Activated CD8-positive, alpha-beta memory T cell treated with anti-CD3 and anti-CD28 coated beads, Interleukin-2, amount 10 ng/mL, durations not matched to agents 7 days and 5 days (primary cell): ENCODE measurements around the gene HSD17B11. TPM values are rescaled to one million over a fixed set of nuclear protein-coding genes. Genes with fewer than 3 reads are reported as not detected.
"Not testable (repeated sequence)": the region's sequence is repeated elsewhere in the genome, so short reads cannot be mapped to it uniquely, and the experiment has no call there.

ENCODE experiments used
- ATAC-seq: fragments of 150-1000 bp; cut with Tn5 transposase; one replicate; pipeline ENCODE4 v1.10.0; 2021; ENCODE audit warnings: moderate library complexity
- CTCF ChIA-PET: fragments of 350-600 bp; sonication (Branson Sonifier 250); formaldehyde crosslinking; loops from one replicate; lab custom pipeline; 2021; ENCODE audit warnings: antibody characterized with exemption; lab: Charles Lee
- DNase-seq: peaks from one replicate; pipeline ENCODE4 v3.0.0-alpha.2; 2020
- H3K27ac Mint-ChIP-seq: one replicate; pipeline ENCODE4 v1.8.0; 2021; ENCODE audit warnings: mild to moderate bottlenecking, mixed read lengths
- H3K27me3 Mint-ChIP-seq: one replicate; pipeline ENCODE4 v1.8.0; 2021; ENCODE audit warnings: mixed read lengths
- H3K36me3 Mint-ChIP-seq: one replicate; pipeline ENCODE4 v1.8.0; 2021; ENCODE audit warnings: mild to moderate bottlenecking, mixed read lengths
- H3K4me1 Mint-ChIP-seq: one replicate; pipeline ENCODE4 v1.8.0; 2021; ENCODE audit warnings: mixed read lengths
- H3K4me3 Mint-ChIP-seq: one replicate; pipeline ENCODE4 v1.8.0; 2021; ENCODE audit warnings: mild to moderate bottlenecking, moderate library complexity, mixed read lengths
- H3K9me3 Mint-ChIP-seq: one replicate; pipeline ENCODE4 v1.8.0; 2022; ENCODE audit warnings: low read depth, mixed read lengths
- microRNA-seq: library from miRNA; unstranded; fragments of <30 nt; microRNA quantifications from one replicate; pipeline ENCODE4 v1.2.0, GENCODE V29; 2022
- total RNA-seq, 2 experiments: library from RNA; stranded (reverse); gene quantifications; one replicate each; pipeline ENCODE4 v1.2.3, GENCODE V29; 2021

The HSD17B11 gene
- total RNA-seq, 2 experiments from 2014 or later: 30.0 to 31.9 TPM

DNA sequence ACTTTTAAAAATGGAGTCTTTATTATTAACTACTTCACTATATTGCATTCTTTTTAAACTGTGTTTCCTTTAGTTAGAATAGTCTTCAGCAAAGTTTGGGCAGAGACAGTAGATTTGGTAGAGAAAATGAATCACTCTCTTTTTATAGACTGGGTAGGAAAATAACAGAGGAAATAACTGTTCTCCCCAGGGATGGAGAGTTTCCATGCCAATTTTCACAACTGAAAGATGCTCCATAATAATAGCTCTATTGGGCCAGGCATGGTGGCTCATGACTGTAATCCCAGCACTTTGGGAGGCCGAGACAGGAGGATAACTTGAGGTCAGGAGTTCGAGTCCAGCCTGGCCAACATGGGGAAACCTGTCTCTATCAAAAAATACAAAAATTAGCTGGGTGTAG lies 81.4 kb downstream of the HSD17B11 start:
- H3K27ac Mint-ChIP-seq: no peak overlapping the region
- no peaks in the 10 kb centered on the region for H3K9me3 Mint-ChIP-seq
- DNase-seq (no peak), ATAC-seq (no peak)
- peaks cover 12% of the 10 kb centered on the region for H3K4me1 Mint-ChIP-seq
- no peak overlapping the region for H3K4me3 Mint-ChIP-seq
- CTCF ChIA-PET: no interaction called here
- no peaks in the 10 kb centered on the region for H3K27me3 Mint-ChIP-seq
- H3K36me3 Mint-ChIP-seq: no peaks in the 10 kb centered on the region

DNA sequence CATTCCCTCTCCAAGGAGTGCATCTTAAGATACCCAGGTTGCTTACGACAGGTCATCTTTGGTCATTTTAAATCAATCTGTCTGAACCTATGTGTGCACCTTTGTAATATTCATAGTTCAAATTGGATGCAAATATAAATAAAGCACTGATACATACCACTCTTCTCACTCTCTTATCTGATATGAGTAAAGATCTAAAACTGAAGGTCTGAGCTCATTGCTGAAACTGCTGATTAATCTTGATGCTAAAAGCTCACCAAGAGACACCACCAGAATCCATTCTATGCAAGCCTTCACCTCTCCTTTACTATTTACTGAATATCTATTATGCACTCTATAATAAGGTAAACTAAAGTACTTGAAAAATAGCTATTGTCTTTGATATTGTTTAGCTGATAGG lies 84.9 kb downstream of the HSD17B11 start:
- CTCF ChIA-PET: interaction anchor here (1.2 kb wide), 1 partner anchor 30 kb away, joined by 3 read pairs; no protein-coding TSS in a partner anchor
- DNase-seq: no peak
- H3K27me3 Mint-ChIP-seq: no peaks in the 10 kb centered on the region
- no peaks in the 10 kb centered on the region for H3K36me3 Mint-ChIP-seq
- ATAC-seq: no peak
- H3K4me3 Mint-ChIP-seq: no peak overlapping the region
- peaks cover 10% of the 10 kb centered on the region for H3K4me1 Mint-ChIP-seq
- H3K9me3 Mint-ChIP-seq: no peaks in the 10 kb centered on the region
- H3K27ac Mint-ChIP-seq: no peak overlapping the region

DNA sequence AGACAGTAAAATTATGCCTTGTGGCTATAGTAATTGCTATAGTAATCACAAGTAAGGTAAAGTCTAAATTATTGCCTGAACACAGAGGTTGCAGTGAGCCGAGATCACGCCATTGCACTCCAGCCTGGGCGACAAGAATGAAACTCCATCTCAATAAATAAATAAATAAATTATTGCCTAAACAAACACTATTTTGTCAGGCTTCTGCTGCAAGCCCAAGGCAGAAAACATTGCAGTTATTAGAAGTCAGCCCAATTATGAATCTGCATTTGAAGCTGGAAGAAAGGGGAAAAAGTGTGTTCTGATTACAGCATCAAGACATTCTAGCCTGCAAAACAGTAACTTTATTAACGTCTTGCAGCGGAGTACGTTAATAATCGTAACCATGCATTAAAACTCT lies 85.4 kb downstream of the HSD17B11 start:
- no peaks in the 10 kb centered on the region for H3K9me3 Mint-ChIP-seq
- H3K4me3 Mint-ChIP-seq: no peak overlapping the region
- peaks cover 10% of the 10 kb centered on the region for H3K4me1 Mint-ChIP-seq
- no peak overlapping the region for H3K27ac Mint-ChIP-seq
- no peaks in the 10 kb centered on the region for H3K27me3 Mint-ChIP-seq
- CTCF ChIA-PET: interaction anchor here (1.2 kb wide), 1 partner anchor 30 kb away, joined by 3 read pairs; no protein-coding TSS in a partner anchor
- DNase-seq (no peak), ATAC-seq (no peak)
- no peaks in the 10 kb centered on the region for H3K36me3 Mint-ChIP-seq

DNA sequence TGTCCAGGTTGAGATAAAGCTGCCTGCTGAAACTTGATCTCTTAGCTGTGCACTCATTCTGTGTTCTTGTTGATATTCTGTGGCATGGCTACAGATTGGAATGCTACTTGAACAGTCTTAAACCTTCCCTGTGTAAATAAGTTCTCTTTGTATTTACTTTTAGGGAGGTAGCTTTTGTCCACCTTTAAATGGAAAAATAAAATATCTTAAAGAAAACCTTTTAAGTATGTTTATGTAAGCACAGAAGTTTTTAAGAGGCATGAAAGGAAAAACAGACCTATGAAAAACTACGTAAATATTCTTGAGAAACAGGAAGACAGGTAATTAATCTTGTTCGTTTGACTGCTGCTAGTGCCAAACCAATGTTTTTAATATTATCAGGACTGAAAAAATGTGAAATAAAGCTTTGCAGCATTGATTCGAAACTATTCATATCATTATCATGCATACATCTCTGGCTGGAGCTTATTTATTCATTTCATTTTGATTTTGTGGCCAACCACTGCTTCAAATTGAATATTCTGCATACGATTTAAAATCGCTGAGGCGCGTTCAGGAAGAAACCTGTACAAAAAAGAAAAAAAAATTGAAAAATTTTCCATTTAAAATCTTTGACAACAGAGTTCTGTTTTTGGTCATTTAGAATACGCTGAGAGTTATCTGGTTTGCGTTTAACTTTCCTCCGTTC lies 86.1 kb downstream of the HSD17B11 start:
- Mint-ChIP-seq H3K27me3 (no peaks in the 10 kb centered on the region), H3K4me3 (no peak overlapping the region), H3K36me3 (no peaks in the 10 kb centered on the region), H3K4me1 (peaks cover 10% of the 10 kb centered on the region), H3K27ac (no peak overlapping the region), H3K9me3 (no peaks in the 10 kb centered on the region)
- ATAC-seq (no peak), DNase-seq (no peak)
- CTCF ChIA-PET: interaction anchor here (0.6 to 1.2 kb wide), 2 partner anchors 31 to 45 kb away, joined by 3 read pairs; no protein-coding TSS in a partner anchor

DNA sequence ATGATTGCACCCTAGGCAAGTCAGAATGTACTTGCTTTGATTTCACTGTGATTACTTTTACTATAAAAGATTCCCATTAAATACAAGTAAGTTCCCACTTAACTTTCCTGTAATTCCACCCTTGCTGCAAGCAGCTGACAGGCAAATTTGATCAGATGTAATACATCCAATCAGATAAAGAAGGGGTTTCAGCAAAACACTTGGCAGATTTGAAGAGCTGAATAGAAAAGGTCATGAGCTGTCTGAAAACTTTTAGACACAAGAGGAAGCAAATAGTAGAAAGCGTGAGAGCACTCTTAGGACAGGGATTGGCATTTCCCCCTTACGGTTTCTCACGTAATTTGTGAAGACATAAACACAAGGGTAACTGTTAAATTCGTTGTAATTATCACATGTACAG lies 91.1 kb downstream of the HSD17B11 start:
- Mint-ChIP-seq H3K36me3 (no peaks in the 10 kb centered on the region), H3K9me3 (no peaks in the 10 kb centered on the region), H3K27ac (no peak overlapping the region), H3K4me3 (no peak overlapping the region), H3K4me1 (no peaks in the 10 kb centered on the region), H3K27me3 (peaks cover 3% of the 10 kb centered on the region)
- ATAC-seq: no peak
- CTCF ChIA-PET: no interaction called here
- DNase-seq: no peak

DNA sequence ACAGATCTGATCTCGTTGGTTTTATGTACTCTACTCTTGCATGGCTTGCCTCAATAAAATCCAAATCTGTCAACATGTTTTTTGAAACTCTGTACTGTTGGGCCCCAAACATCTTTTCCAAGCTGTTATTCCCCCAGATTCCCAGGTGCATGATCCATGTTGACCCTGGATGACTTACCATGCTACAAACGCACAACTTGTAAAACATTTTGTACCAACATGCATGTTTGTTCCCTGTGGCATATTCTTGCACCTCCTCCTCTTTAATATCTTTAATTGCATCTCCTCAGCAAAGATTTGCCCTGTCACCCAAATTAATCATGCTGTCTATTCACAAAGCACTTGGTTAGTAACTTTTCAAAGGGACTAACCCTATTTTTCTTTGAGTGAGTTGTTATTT lies 92.6 kb downstream of the HSD17B11 start:
- Mint-ChIP-seq H3K4me1 (no peaks in the 10 kb centered on the region), H3K9me3 (peaks cover 3% of the 10 kb centered on the region), H3K27me3 (peaks cover 3% of the 10 kb centered on the region), H3K36me3 (no peaks in the 10 kb centered on the region), H3K4me3 (no peak overlapping the region), H3K27ac (no peak overlapping the region)
- no peak for ATAC-seq
- DNase-seq: no peak
- CTCF ChIA-PET: no interaction called here

DNA sequence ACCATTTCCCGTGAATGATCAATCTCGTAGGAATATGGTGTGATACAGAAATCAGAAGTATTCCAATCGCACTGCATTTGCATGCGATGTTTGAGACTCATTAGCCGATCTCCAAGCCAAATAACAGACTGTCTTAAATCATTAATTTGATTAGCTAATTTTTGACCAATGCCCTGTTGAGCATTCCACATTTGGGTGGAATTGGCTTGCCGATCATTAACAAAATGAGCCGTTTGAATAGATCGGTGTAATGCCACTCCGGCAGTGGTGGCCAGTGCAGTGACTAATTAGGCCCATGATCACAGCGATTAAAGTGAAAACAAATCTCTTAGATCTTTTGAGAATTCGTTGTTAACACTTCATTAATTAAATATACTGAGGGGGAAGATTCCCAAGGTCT lies 96.1 kb downstream of the HSD17B11 start:
- H3K9me3 Mint-ChIP-seq, H3K4me3 Mint-ChIP-seq, DNase-seq, H3K4me1 Mint-ChIP-seq, CTCF ChIA-PET, H3K27ac Mint-ChIP-seq, H3K36me3 Mint-ChIP-seq, H3K27me3 Mint-ChIP-seq, ATAC-seq: not testable (repeated sequence)

DNA sequence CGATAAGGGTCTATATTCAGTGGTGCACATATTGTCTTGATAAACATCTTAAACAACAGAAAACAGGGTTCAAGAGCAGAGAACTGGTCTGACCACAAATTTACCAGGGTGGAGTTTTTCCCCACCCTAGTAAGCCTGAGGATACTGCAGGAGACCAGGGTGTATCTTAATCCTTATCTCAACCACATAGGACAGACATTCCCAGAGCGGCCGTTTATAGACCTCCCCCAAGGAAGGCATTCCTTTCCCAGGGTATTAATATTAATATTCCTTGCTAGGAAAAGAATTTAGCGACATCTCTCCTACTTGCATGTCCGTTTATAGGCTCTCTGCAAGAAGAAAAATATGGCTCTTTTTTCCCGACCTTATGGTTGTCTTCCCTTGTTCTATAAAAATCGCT lies 97.1 kb downstream of the HSD17B11 start:
- H3K27ac Mint-ChIP-seq, H3K9me3 Mint-ChIP-seq, CTCF ChIA-PET, H3K36me3 Mint-ChIP-seq, H3K27me3 Mint-ChIP-seq, ATAC-seq, DNase-seq, H3K4me1 Mint-ChIP-seq, H3K4me3 Mint-ChIP-seq: not testable (repeated sequence)

DNA sequence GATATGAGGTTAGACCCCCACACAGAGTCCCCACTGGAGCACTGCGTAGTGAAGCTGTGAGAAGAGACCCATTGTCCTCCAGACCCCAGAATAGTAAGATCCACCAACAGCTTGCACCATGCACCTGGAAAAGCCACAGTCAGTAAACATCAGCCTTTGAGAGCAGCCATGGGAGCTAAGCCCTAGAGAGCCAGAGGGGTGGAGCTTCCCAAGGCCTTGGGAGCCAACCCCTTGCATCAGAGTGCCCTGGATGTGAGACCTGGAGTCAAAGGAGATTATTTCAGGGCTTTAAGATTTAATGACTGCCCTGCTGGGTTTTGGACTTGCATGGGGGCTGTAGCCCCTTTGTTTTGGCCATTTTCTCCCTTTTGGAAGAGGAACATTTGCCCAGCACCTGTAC lies 104.0 kb downstream of the HSD17B11 start:
- CTCF ChIA-PET: no interaction called here
- Mint-ChIP-seq H3K4me3 (no peak overlapping the region), H3K9me3 (peaks cover 8% of the 10 kb centered on the region), H3K27ac (no peak overlapping the region), H3K27me3 (no peaks in the 10 kb centered on the region), H3K4me1 (no peaks in the 10 kb centered on the region), H3K36me3 (no peaks in the 10 kb centered on the region)
- no peak for DNase-seq
- ATAC-seq: no peak

Small RNA genes lying within 50 kb of the gene (microRNA-seq; reads per million reads assigned to microRNA genes)
- not detected for gene MIR5705

Other genes with a start within 250 kb of the HSD17B11 start
- 10 to 100 TPM; 11.0 to 12.0 TPM for gene KLHL8, start 170.6 kb downstream of the HSD17B11 start, total RNA-seq
- gene HSD17B13, start 68.3 kb downstream of the HSD17B11 start, total RNA-seq: under 1 TPM; 0.09 to 0.29 TPM
- 1 to 10 TPM; 8.1 to 9.6 TPM for gene NUDT9, start 31.4 kb upstream of the HSD17B11 start, total RNA-seq
- gene SPARCL1, start 138.2 kb upstream of the HSD17B11 start, total RNA-seq: not detected
- not detected for gene DSPP, start 217.3 kb upstream of the HSD17B11 start, total RNA-seq